OCI-LY1 (cell line): Measurements from ENCODE around the gene MAPK10.

ENCODE experiments used
- H2AFZ ChIP-seq: fragments of 200-600 bp; sonication (generic), shearing (Covaris generic); 2 replicates; pipeline ENCODE4 v1.6.0; 2014; ENCODE audit warnings: antibody characterized with exemption, mild to moderate bottlenecking, low read length
- H3F3A ChIP-seq: fragments of 200-600 bp; sonication (generic), shearing (Covaris generic); 2 replicates; pipeline ENCODE4 v1.6.0; 2014; ENCODE audit warnings: mild to moderate bottlenecking, antibody characterized with exemption, low read length, moderate library complexity; ENCODE audit not compliant: insufficient read depth
- H3K27ac ChIP-seq: fragments of 200-600 bp; sonication (generic); 2 replicates; pipeline ENCODE4 v1.5.1; 2014; ENCODE audit warnings: low read length, mixed run types, mild to moderate bottlenecking, low read depth; ENCODE audit not compliant: poor library complexity, severe bottlenecking
- H3K27me3 ChIP-seq: fragments of 200-600 bp; sonication (generic); 2 replicates; pipeline ENCODE4 v1.6.0; 2014; ENCODE audit warnings: antibody characterized with exemption, mild to moderate bottlenecking, low read length, moderate library complexity; ENCODE audit not compliant: insufficient read depth
- H3K36me3 ChIP-seq: fragments of 200-600 bp; sonication (generic); 2 replicates; pipeline ENCODE4 v1.6.1; 2014; ENCODE audit warnings: mild to moderate bottlenecking, antibody characterized with exemption, low read length, moderate library complexity, mixed read lengths; ENCODE audit not compliant: insufficient read depth
- H3K4me1 ChIP-seq: fragments of 200-600 bp; sonication (generic); 2 replicates; pipeline ENCODE4 v1.5.1; 2014; ENCODE audit warnings: mild to moderate bottlenecking, low read length, moderate library complexity; ENCODE audit not compliant: insufficient read depth, severe bottlenecking
- H3K4me2 ChIP-seq: fragments of 200-600 bp; sonication (generic), shearing (Covaris generic); 2 replicates; pipeline ENCODE4 v1.6.1; 2014; ENCODE audit warnings: low read length
- H3K4me3 ChIP-seq: fragments of 200-600 bp; sonication (generic); 2 replicates; pipeline ENCODE4 v1.5.1; 2014; ENCODE audit warnings: low read length, low read depth, mild to moderate bottlenecking, mixed read lengths; ENCODE audit not compliant: poor library complexity, severe bottlenecking
- H3K79me2 ChIP-seq: fragments of 200-600 bp; shearing (Covaris generic); 2 replicates; pipeline ENCODE4 v1.6.1; 2016; ENCODE audit warnings: mixed run types, low read length, mixed read lengths; ENCODE audit not compliant: insufficient read depth
- H3K9ac ChIP-seq: fragments of 200-600 bp; sonication (generic), shearing (Covaris generic); 2 replicates; pipeline ENCODE4 v1.6.1; 2014; ENCODE audit warnings: mild to moderate bottlenecking, low read length, mixed read lengths
- H3K9me2 ChIP-seq: fragments of 200-600 bp; sonication (generic), shearing (Covaris generic); 2 replicates; pipeline ENCODE4 v1.6.1; 2014; ENCODE audit warnings: low read depth, mild to moderate bottlenecking, low read length, mixed read lengths
- H3K9me3 ChIP-seq: fragments of 200-600 bp; shearing (Covaris generic); 2 replicates; pipeline ENCODE4 v1.6.1; 2014; ENCODE audit warnings: low read length, mixed read lengths
- H4K20me1 ChIP-seq: fragments of 200-600 bp; sonication (generic), shearing (Covaris generic); 2 replicates; pipeline ENCODE4 v1.6.0; 2016; ENCODE audit warnings: mild to moderate bottlenecking, low read length; ENCODE audit not compliant: insufficient read depth
- CTCF ChIP-seq: fragments of 200-600 bp; sonication (generic), shearing (Covaris generic); IDR thresholded peaks from 2 replicates; pipeline ENCODE4 v1.5.1; 2017; ENCODE audit warnings: mild to moderate bottlenecking, antibody characterized with exemption, low read length, moderate library complexity, mixed read lengths
- EZH2 ChIP-seq: fragments of 200-600 bp; sonication (generic), shearing (Covaris generic); IDR thresholded peaks from 2 replicates; pipeline ENCODE4 v1.8.0; 2017; ENCODE audit warnings: borderline replicate concordance, mixed run types, mild to moderate bottlenecking, antibody characterized with exemption, low read length, moderate library complexity, mixed read lengths

The MAPK10 gene

GRCh38 chr4:86302251-86302650, 57.6 kb downstream of the MAPK10 start:
- H4K20me1 ChIP-seq, result no peaks in the 10 kb centered on the region
- H3F3A ChIP-seq, result no peaks in the 10 kb centered on the region
- TF ChIP-seq CTCF (no peak), EZH2 (no peak)
- no peak overlapping the region for H3K27ac ChIP-seq
- no peaks in the 10 kb centered on the region for H3K9me2 ChIP-seq
- no peaks in the 10 kb centered on the region for H3K36me3 ChIP-seq
- no peaks in the 10 kb centered on the region for H3K9me3 ChIP-seq
- H3K27me3 ChIP-seq, result no peaks in the 10 kb centered on the region
- H3K4me1 ChIP-seq, result no peaks in the 10 kb centered on the region
- H3K9ac ChIP-seq, result no peak overlapping the region
- H2AFZ ChIP-seq, result no peak overlapping the region
- no peak overlapping the region for H3K4me3 ChIP-seq
- H3K4me2 ChIP-seq, result no peak overlapping the region
- H3K79me2 ChIP-seq, result no peaks in the 10 kb centered on the region

GRCh38 chr4:86300516-86300915, 59.3 kb downstream of the MAPK10 start:
- Histone ChIP-seq H3K27me3 (no peaks in the 10 kb centered on the region), H3K4me1 (no peaks in the 10 kb centered on the region), H3K9me3 (no peaks in the 10 kb centered on the region), H3K27ac (no peak overlapping the region), H3K4me2 (no peak overlapping the region), H4K20me1 (no peaks in the 10 kb centered on the region), H3F3A (no peaks in the 10 kb centered on the region), H3K9me2 (no peaks in the 10 kb centered on the region), H2AFZ (no peak overlapping the region), H3K4me3 (no peak overlapping the region), H3K9ac (no peak overlapping the region), H3K36me3 (no peaks in the 10 kb centered on the region), H3K79me2 (no peaks in the 10 kb centered on the region)
- TF ChIP-seq CTCF (no peak), EZH2 (no peak)

GRCh38 chr4:86296865-86297264, 63.0 kb downstream of the MAPK10 start:
- TF ChIP-seq CTCF (no peak), EZH2 (no peak)
- Histone ChIP-seq H3K4me1 (peaks cover 10% of the 10 kb centered on the region), H3K4me3 (no peak overlapping the region), H2AFZ (no peak overlapping the region), H3F3A (no peaks in the 10 kb centered on the region), H3K4me2 (no peak overlapping the region), H3K27ac (no peak overlapping the region), H3K79me2 (no peaks in the 10 kb centered on the region), H4K20me1 (no peaks in the 10 kb centered on the region), H3K9ac (no peak overlapping the region), H3K9me3 (no peaks in the 10 kb centered on the region), H3K9me2 (no peaks in the 10 kb centered on the region), H3K36me3 (no peaks in the 10 kb centered on the region), H3K27me3 (no peaks in the 10 kb centered on the region)
